Right atrium auricular region (tissue), 2 donors: ENCODE data around the gene CCDC91. TPM values are rescaled to one million over a fixed set of nuclear protein-coding genes. Genes with fewer than 3 reads are reported as not detected.

ENCODE experiments used
- DNase-seq: peaks from one replicate; pipeline ENCODE4 v3.0.0-alpha.2; 2019; ENCODE audit warnings: low spot score
- H3K27ac ChIP-seq, 2 donors: fragments of 200-600 bp; sonication (generic); 1 replicate in 1 of 2; 2 replicates in 1 of 2; pipeline ENCODE4 v1.5.1; 2016 to 2019
- H3K27me3 ChIP-seq, 2 donors: fragments of 200-600 bp; sonication (generic); one replicate each; pipeline versions ENCODE4 v1.5.1 to v1.6.0; 2017 to 2019
- H3K36me3 ChIP-seq: fragments of 200-600 bp; sonication (generic); one replicate; pipeline ENCODE4 v1.5.1; 2016
- H3K4me1 ChIP-seq, 2 donors: fragments of 200-600 bp; sonication (generic); one replicate each; pipeline versions ENCODE4 v1.5.1 to v1.6.0; 2017 to 2019
- H3K4me3 ChIP-seq, 2 donors: fragments of 200-600 bp; sonication (generic); 1 replicate in 1 of 2; 2 replicates in 1 of 2; pipeline ENCODE4 v1.5.1; 2017 to 2019; ENCODE audit warnings: mild to moderate bottlenecking in 1 of 2, moderate library complexity in 1 of 2
- H3K9me3 ChIP-seq, 2 donors: fragments of 200-600 bp; sonication (generic); one replicate each; pipeline ENCODE4 v1.5.1; 2019
- total RNA-seq, 2 donors: library from RNA; depleted of rRNA; stranded (reverse); fragments of >200 nt; gene quantifications; one replicate each; pipeline ENCODE4 v1.1.0, GENCODE V29; 2016
- TF ChIP-seq, protein P1 (sequence below), 2 donors: fragments of 200-600 bp; sonication (generic); IDR thresholded peaks; one replicate each; pipeline ENCODE4 v1.5.1; 2019; ENCODE audit warnings: antibody characterized with exemption in 2 of 2

The CCDC91 gene
- total RNA-seq, 2 donors from 2014 or later, result 33.6 to 36.1 TPM

DNA sequence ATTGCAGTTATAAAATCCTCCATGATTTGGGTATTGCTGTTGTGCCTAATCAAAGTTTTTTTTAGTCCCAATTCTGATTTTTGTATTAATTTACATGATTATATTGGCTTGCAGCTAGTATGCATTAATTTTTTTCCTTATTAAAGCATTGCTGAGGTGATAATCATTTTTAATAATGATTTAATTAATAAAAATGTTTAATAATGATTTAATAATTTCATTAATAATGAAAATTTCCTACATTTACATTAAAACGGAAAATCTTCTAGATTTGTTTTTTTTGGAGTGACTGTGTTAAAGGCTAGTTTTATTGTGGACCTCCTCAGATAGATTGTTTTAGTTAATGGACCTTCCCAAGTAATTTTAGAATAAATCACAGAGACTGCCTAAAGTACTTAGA is 79.6 kb downstream of the CCDC91 start:
- Histone ChIP-seq H3K27ac (no peak overlapping the region), H3K36me3 (no peaks in the 10 kb centered on the region), H3K4me3 (no peak overlapping the region), H3K27me3 (no peaks in the 10 kb centered on the region), H3K9me3 (peaks cover 0 to 24% of the 10 kb centered on the region in 2 donors), H3K4me1 (no peaks in the 10 kb centered on the region)
- DNase-seq, result no peak
- TF ChIP-seq, protein P1, sequence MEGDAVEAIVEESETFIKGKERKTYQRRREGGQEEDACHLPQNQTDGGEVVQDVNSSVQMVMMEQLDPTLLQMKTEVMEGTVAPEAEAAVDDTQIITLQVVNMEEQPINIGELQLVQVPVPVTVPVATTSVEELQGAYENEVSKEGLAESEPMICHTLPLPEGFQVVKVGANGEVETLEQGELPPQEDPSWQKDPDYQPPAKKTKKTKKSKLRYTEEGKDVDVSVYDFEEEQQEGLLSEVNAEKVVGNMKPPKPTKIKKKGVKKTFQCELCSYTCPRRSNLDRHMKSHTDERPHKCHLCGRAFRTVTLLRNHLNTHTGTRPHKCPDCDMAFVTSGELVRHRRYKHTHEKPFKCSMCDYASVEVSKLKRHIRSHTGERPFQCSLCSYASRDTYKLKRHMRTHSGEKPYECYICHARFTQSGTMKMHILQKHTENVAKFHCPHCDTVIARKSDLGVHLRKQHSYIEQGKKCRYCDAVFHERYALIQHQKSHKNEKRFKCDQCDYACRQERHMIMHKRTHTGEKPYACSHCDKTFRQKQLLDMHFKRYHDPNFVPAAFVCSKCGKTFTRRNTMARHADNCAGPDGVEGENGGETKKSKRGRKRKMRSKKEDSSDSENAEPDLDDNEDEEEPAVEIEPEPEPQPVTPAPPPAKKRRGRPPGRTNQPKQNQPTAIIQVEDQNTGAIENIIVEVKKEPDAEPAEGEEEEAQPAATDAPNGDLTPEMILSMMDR (IDR thresholded peaks at IDR 0.05), result no peak

DNA sequence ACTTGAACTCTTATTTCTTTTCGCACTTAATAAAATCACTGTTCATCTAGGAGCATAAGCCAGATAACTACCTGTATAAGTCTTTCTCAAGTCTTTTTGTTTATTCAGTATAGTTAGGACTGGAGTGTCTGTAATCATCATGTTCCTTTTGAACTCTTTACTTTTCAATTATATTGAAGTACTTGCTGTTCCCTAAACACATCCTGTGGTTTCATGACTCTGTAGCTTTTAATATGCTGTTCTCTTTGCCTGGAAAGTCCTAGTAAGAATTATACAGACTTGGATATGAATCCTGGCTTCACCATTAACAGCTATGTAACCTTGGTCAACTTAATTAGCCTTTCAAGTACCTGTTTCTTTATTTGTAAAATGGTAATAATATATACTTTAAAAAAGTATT is 88.2 kb downstream of the CCDC91 start:
- Histone ChIP-seq H3K4me1 (no peaks in the 10 kb centered on the region), H3K9me3 (peaks cover 0 to 10% of the 10 kb centered on the region in 2 donors), H3K27ac (no peak overlapping the region), H3K27me3 (no peaks in the 10 kb centered on the region), H3K4me3 (no peak overlapping the region), H3K36me3 (no peaks in the 10 kb centered on the region)
- TF ChIP-seq, protein P1 (IDR thresholded peaks at IDR 0.05), result no peak
- DNase-seq, result no peak

DNA sequence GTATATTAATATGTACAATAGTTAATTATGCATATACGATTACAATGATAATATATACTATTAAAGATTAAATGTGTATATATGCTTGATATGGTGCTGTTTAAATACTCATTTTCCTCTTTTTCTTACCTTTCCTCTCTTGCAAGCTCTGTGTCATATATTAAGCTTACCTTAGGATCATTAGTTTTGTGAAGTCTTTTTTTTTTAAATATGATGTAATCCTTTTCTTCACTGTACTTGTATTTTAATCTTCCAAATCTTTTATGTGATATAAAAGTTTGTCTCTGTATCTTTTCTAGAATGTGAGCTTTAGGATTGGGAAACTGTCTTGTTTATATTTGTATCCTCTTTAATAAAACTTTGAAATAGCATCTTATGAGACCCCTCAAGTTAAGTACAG is 88.7 kb downstream of the CCDC91 start:
- Histone ChIP-seq H3K36me3 (no peaks in the 10 kb centered on the region), H3K27me3 (no peaks in the 10 kb centered on the region), H3K27ac (no peak overlapping the region), H3K4me1 (no peaks in the 10 kb centered on the region), H3K4me3 (no peak overlapping the region), H3K9me3 (peaks cover 0 to 15% of the 10 kb centered on the region in 2 donors)
- TF ChIP-seq, protein P1 (IDR thresholded peaks at IDR 0.05), result no peak
- DNase-seq, result no peak

DNA sequence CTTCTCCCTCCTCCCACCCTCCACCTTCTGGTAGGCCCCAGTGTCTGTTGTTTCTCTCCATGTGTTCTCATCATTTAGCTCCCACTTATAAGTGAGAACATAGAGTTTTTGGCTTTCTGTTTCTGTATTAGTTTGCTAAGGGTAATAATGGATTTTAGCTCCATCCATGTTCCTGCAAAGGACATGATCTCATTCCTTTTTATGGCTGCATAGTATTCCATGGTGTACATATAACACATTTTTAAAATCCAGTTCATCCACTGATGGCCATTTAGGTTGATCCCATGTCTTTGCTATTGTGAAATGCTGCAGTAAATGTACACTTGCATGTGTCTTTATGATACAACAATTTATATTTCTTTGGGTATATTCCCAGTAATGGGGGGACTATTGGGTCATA is 96.1 kb downstream of the CCDC91 start:
- Histone ChIP-seq H3K27ac (no peak overlapping the region), H3K36me3 (no peaks in the 10 kb centered on the region), H3K4me1 (no peaks in the 10 kb centered on the region), H3K9me3 (peaks cover 0 to 44% of the 10 kb centered on the region in 2 donors), H3K4me3 (no peak overlapping the region), H3K27me3 (no peaks in the 10 kb centered on the region)
- DNase-seq, result no peak
- TF ChIP-seq, protein P1 (IDR thresholded peaks at IDR 0.05), result no peak

DNA sequence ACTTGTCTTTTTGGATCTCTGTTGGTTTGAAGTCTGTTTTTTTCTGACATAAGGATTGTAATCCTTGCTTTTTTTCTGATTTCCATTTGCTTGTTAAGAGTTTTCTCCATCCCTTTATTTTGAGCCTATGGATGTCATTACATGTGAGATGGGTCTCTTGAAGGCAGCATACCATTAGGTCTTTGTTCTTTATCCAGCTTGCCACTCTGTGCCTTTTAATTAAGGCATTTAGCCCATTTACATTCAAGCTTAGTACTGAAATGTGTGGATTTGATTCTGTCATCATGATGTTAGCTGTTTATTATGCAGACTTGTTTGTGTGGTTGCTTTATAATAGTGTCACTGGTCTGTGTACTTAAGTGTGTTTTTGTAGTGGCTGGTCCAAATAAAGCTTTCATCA is 100.0 kb downstream of the CCDC91 start:
- Histone ChIP-seq H3K4me3 (no peak overlapping the region), H3K4me1 (no peaks in the 10 kb centered on the region), H3K27ac (no peak overlapping the region), H3K9me3 (peaks cover 0 to 31% of the 10 kb centered on the region in 2 donors), H3K27me3 (no peaks in the 10 kb centered on the region), H3K36me3 (no peaks in the 10 kb centered on the region)
- TF ChIP-seq, protein P1 (IDR thresholded peaks at IDR 0.05), result no peak
- DNase-seq, result no peak

DNA sequence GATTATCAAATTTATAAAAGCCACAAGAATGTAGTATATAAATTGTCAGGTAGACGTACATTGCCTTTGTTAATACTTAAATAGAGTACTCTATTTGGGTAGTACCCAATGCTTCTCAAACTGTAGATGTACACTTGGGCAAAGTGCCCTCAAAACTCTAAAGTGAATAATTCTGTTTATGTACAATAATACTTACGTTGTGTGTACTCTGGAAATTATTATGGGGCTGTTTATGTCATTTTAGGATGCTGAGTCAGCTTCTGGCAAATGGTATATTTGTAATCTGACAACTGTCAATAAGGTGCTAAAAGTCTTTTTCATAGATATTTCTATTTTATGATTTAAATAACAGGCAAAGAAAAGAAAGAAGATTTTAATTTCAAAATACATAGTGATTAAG is 102.4 kb downstream of the CCDC91 start:
- H3K9me3 ChIP-seq, result peaks cover 0 to 31% of the 10 kb centered on the region in 2 donors
- no peaks in the 10 kb centered on the region for H3K4me1 ChIP-seq
- TF ChIP-seq, protein P1 (IDR thresholded peaks at IDR 0.05), result no peak
- no peak overlapping the region for H3K27ac ChIP-seq
- H3K36me3 ChIP-seq, result no peaks in the 10 kb centered on the region
- H3K27me3 ChIP-seq, result no peaks in the 10 kb centered on the region
- H3K4me3 ChIP-seq, result no peak overlapping the region
- no peak for DNase-seq
